GM10266 (cell line): ENCODE data around the gene DRC1.

Experiments
- DNase-seq: peaks from one replicate; pipeline ENCODE4 v3.0.0; 2012; ENCODE audit errors: extremely low spot score
- TF ChIP-seq, protein P1 (sequence below): IDR thresholded peaks from 2 replicates; pipeline ENCODE4 v1.5.1; 2012; ENCODE audit warnings: mild to moderate bottlenecking, low read depth; ENCODE audit not compliant: control insufficient read depth, insufficient read depth; ENCODE audit errors: missing control alignments

DRC1 gene

GRCh38 chr2:26414311-26414710, 12.6 kb downstream of the DRC1 start:
- TF ChIP-seq, protein P1, sequence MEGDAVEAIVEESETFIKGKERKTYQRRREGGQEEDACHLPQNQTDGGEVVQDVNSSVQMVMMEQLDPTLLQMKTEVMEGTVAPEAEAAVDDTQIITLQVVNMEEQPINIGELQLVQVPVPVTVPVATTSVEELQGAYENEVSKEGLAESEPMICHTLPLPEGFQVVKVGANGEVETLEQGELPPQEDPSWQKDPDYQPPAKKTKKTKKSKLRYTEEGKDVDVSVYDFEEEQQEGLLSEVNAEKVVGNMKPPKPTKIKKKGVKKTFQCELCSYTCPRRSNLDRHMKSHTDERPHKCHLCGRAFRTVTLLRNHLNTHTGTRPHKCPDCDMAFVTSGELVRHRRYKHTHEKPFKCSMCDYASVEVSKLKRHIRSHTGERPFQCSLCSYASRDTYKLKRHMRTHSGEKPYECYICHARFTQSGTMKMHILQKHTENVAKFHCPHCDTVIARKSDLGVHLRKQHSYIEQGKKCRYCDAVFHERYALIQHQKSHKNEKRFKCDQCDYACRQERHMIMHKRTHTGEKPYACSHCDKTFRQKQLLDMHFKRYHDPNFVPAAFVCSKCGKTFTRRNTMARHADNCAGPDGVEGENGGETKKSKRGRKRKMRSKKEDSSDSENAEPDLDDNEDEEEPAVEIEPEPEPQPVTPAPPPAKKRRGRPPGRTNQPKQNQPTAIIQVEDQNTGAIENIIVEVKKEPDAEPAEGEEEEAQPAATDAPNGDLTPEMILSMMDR = no peak
- no peak for DNase-seq

GRCh38 chr2:26421961-26422360, 20.2 kb downstream of the DRC1 start:
- DNase-seq = no peak
- TF ChIP-seq, protein P1 = no peak

DNA sequence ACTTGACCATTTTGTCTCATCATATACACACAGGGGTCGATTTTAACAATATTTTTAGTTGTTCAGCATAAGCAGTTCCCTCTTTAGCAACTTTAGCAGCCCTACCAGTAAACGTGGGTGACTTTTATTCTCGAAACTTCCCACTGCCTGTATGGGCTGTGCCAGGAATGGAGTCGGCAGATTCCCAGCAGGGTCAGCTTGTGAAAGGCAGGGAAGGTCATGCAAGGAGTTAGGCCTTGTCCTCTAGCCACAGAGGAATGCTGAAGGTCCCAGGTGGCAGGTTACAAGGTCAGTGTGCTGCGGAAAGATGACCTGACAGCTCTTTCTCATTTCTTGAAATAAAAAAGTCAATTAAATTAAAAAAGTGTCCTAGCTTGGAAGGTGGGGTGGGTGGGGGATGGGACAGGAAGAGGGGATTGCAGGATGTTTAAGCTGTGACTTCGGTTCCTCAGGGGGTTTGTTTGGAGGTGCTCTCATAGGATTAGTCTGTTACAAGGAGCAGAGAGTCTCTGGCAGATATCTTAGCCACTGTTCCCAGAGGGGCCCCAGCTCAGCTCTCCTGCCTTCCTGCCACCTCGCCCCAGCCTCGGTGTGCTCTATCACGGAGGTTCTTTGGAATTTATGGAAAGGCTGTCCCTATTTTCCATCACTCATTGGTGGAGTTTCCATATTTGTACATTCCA, 21.4 kb downstream of the DRC1 start:
- TF ChIP-seq, protein P1 = no peak
- no peak for DNase-seq

DNA sequence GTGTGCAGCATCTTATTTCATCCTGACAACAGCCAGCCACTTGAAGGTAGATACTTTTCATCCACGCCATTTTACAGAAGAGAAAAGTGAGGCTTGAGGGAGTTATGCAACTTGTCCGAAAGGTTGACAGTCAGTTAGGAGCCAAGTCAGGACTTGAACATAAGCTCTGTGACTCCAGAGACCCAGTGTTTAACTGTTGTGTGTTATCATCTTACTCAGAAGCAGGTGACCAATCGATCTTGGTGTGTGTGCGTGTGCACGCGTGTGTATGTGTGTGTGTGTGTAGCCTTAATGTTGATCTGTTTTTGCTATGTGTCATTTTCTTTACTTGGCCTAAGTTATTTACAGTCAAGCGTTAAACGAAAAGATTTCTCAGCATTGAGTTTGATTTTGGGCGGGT, 22.0 kb downstream of the DRC1 start:
- DNase-seq = no peak
- TF ChIP-seq, protein P1 = no peak

DNA sequence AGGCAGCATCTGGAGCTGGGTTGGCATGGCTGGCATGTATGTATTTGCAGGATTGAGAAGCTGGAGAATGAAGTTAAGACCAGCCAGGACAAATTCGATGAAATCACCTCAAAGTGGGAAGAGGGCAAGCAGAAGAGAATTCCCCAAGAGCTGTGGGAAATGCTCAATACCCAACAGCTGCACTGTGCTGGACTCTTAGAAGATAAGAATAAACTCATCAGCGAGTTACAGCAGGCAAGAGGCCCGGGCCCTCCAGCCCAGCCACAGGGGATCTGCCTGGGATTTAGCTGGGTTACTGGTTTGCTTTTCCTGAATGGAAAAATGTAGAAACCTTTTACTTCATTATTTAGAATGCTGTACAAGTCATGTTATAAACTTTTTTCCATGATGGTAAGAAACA, 22.5 kb downstream of the DRC1 start:
- TF ChIP-seq, protein P1 = no peak
- no peak for DNase-seq

DNA sequence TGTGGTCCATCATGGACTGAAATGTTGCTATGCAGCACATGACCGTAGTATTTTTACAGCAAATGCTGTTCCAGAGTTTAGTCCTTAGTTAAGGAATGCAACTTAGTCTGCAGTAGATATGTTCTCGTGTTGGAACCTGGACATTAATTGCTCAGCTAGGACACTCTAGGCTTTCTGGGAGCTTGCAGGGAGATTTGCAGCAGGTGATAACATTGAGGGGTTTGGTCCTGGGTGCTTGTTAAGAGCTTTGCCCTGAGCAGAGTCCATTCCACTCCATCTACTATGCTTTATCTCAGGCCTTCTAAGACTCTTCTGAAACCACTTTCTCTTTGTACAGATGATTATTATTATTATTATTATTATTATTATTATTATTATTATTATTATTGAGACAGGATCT, 27.1 kb downstream of the DRC1 start:
- TF ChIP-seq, protein P1 = no peak
- DNase-seq = no peak

GRCh38 chr2:26429779-26430578, 28.3 kb downstream of the DRC1 start:
- DNase-seq = no peak
- TF ChIP-seq, protein P1 = no peak
